HepG2 (cell line): ENCODE data around the gene H6PD. TPM values are rescaled to one million over a fixed set of nuclear protein-coding genes. Genes with fewer than 3 reads are reported as not detected.

Source experiments
- CHD2 ChIP-seq: IDR thresholded peaks from 2 replicates; pipeline ENCODE4 v1.6.1; 2011; ENCODE audit warnings: low read depth, low read length, improper control_type of control experiment
- FOSL1 ChIP-seq: sonication (generic); formaldehyde crosslinking; IDR thresholded peaks from 2 replicates; pipeline ENCODE4 v1.9.0; 2021; ENCODE audit warnings: missing genetic modification reagents, borderline replicate concordance
- HHEX ChIP-seq: IDR thresholded peaks from 2 replicates; pipeline ENCODE4 v1.6.1; 2016; ENCODE audit warnings: control low read depth
- KMT2A ChIP-seq: sonication (generic); formaldehyde crosslinking; IDR thresholded peaks from 2 replicates; pipeline ENCODE4 v1.4.0; 2020; ENCODE audit warnings: missing genetic modification reagents
- NCOA1 ChIP-seq: sonication (generic); formaldehyde crosslinking; IDR thresholded peaks from 2 replicates; pipeline ENCODE4 v1.9.0; 2021; ENCODE audit warnings: missing genetic modification reagents
- SKI ChIP-seq: fragments of 450-650 bp; IDR thresholded peaks from one replicate; pipeline ENCODE4 v1.6.1; 2018; ENCODE audit warnings: mild to moderate bottlenecking; ENCODE audit not compliant: partially characterized antibody
- ZBTB20 ChIP-seq: sonication (generic); formaldehyde crosslinking; IDR thresholded peaks from 2 replicates; pipeline ENCODE4 v1.8.1; 2023; ENCODE audit warnings: missing genetic modification reagents, low read depth, mild to moderate bottlenecking, borderline replicate concordance
- ZNF264 ChIP-seq: sonication (generic); formaldehyde crosslinking; IDR thresholded peaks from 2 replicates; pipeline ENCODE4 v1.4.0; 2020; ENCODE audit warnings: missing genetic modification reagents
- ZNF550 ChIP-seq: sonication (generic); formaldehyde crosslinking; IDR thresholded peaks from 2 replicates; pipeline ENCODE4 v1.4.0; 2020; ENCODE audit warnings: mild to moderate bottlenecking, missing genetic modification reagents, borderline replicate concordance
- ZNF777 ChIP-seq: sonication (generic); formaldehyde crosslinking; IDR thresholded peaks from 2 replicates; pipeline ENCODE4 v1.4.0; 2020; ENCODE audit warnings: missing genetic modification reagents
- ZSCAN31 ChIP-seq: sonication (generic); formaldehyde crosslinking; IDR thresholded peaks from 2 replicates; pipeline ENCODE4 v1.5.0; 2020; ENCODE audit warnings: low read depth, mild to moderate bottlenecking, missing genetic modification reagents
- polyA plus RNA-seq, 8 experiments: library from polyadenylated mRNA; depleted of rRNA in 3 of 8; stranded (reverse) in 7 of 8; unstranded in 1 of 8; fragments of >200 nt; fragmentation: Illumina TruSeq in 4 of 8; extraction: Trizol in 4 of 8; gene quantifications; 2 replicates each; pipeline versions ENCODE4 v1.2.1 to v1.2.3, GENCODE V29; 2011 to 2016; ENCODE audit warnings: low read depth in 4 of 8, missing spikeins in 1 of 8, mixed read lengths in 1 of 8; ENCODE audit not compliant: insufficient read depth in 1 of 8
- total RNA-seq, 5 experiments: library from RNA; depleted of rRNA; stranded (reverse); fragments of >200 nt; fragmentation: Illumina TruSeq; extraction: Trizol; gene quantifications; 2 replicates each; pipeline ENCODE4 v1.2.3, GENCODE V29; 2016; ENCODE audit warnings: low read depth in 1 of 5
- TF ChIP-seq, protein P1 (sequence below): sonication (generic); formaldehyde crosslinking; IDR thresholded peaks from 2 replicates; pipeline ENCODE4 v1.4.0; 2020; ENCODE audit warnings: missing genetic modification reagents, mild to moderate bottlenecking, borderline replicate concordance
- TF ChIP-seq, protein P2 (sequence below): sonication (generic); formaldehyde crosslinking; IDR thresholded peaks from 2 replicates; pipeline ENCODE4 v1.8.0; 2022; ENCODE audit warnings: mild to moderate bottlenecking, missing genetic modification reagents
- TF ChIP-seq, protein P3 (sequence below): IDR thresholded peaks from 2 replicates; pipeline ENCODE4 v1.6.1; 2016; ENCODE audit warnings: low read depth, borderline replicate concordance
- TF ChIP-seq, protein P4 (sequence below): sonication (generic); formaldehyde crosslinking; IDR thresholded peaks from 2 replicates; pipeline ENCODE4 v1.4.0; 2020; ENCODE audit warnings: mild to moderate bottlenecking, missing genetic modification reagents
- TF ChIP-seq, protein P5 (sequence below): sonication (generic); formaldehyde crosslinking; IDR thresholded peaks from 2 replicates; pipeline ENCODE4 v1.4.0; 2020; ENCODE audit warnings: missing genetic modification reagents; ENCODE audit errors: not compliant biosample characterization
- TF ChIP-seq, protein P6 (sequence below): sonication (generic); formaldehyde crosslinking; IDR thresholded peaks from 2 replicates; pipeline ENCODE4 v1.4.0; 2020; ENCODE audit warnings: mild to moderate bottlenecking, missing genetic modification reagents
- TF ChIP-seq, protein P7 (sequence below): IDR thresholded peaks from 2 replicates; pipeline ENCODE4 v1.6.1; 2016; ENCODE audit warnings: low read depth, control low read depth

The H6PD gene
- total and polyA plus RNA-seq, 2 of the 13 experiments (the other 11 are each of a cell fraction or from before 2014, with no cell fraction given): 9.3 to 14.1 TPM

DNA sequence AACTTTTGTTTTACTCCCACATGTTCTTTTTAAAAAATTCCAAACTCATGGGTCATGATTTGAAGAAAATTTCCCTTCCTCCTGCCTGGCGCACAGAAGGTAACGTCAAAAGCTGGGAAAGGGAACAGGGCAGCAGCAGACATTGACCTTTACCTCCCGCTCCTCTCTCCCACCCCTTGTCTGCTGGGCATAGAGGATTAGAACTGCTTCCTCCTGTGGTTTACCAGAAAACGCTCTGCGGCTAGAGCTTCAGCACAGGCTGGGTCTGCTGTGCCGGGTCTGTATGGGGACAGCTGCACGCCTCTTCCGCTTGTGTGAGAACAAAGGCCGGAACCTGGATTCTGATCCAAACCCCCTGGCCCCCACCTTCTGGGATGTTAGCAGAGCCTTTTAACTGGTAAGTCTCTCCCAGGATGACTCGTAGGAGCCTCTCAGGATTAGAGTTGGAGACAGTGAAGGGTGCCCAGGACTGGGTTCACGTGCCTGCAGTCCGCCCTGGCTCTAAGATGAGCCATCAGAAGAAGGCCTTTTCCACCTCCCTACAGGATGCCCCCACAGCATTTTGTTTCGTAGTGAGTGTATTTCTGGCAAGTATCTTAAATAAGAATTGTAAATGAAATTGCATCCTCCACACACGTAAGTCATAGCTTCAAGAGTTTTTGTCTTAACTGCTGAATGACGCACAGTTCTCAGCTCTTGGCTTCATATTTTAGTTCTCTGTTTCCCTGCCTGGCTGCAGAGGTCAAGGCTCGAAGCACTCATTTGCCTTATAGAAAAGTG is 5.2 kb downstream of the H6PD start (continued):
- TF ChIP-seq, protein P1, sequence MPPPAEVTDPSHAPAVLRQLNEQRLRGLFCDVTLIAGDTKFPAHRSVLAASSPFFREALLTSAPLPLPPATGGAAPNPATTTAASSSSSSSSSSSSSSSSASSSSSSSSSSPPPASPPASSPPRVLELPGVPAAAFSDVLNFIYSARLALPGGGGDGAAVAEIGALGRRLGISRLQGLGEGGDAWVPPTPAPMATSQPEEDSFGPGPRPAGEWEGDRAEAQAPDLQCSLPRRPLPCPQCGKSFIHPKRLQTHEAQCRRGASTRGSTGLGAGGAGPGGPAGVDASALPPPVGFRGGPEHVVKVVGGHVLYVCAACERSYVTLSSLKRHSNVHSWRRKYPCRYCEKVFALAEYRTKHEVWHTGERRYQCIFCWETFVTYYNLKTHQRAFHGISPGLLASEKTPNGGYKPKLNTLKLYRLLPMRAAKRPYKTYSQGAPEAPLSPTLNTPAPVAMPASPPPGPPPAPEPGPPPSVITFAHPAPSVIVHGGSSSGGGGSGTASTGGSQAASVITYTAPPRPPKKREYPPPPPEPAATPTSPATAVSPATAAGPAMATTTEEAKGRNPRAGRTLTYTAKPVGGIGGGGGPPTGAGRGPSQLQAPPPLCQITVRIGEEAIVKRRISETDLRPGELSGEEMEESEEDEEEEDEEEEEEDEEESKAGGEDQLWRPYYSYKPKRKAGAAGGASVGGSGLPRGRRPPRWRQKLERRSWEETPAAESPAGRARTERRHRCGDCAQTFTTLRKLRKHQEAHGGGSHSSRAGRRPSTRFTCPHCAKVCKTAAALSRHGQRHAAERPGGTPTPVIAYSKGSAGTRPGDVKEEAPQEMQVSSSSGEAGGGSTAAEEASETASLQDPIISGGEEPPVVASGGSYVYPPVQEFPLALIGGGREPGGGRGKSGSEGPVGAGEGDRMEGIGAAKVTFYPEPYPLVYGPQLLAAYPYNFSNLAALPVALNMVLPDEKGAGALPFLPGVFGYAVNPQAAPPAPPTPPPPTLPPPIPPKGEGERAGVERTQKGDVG: no peak
- no peak for TF ChIP-seq NCOA1 (CRISPR knock-in tag)
- TF ChIP-seq SKI: peak; percentile 62
- TF ChIP-seq, protein P2, sequence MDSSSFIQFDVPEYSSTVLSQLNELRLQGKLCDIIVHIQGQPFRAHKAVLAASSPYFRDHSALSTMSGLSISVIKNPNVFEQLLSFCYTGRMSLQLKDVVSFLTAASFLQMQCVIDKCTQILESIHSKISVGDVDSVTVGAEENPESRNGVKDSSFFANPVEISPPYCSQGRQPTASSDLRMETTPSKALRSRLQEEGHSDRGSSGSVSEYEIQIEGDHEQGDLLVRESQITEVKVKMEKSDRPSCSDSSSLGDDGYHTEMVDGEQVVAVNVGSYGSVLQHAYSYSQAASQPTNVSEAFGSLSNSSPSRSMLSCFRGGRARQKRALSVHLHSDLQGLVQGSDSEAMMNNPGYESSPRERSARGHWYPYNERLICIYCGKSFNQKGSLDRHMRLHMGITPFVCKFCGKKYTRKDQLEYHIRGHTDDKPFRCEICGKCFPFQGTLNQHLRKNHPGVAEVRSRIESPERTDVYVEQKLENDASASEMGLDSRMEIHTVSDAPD (CRISPR knock-in tag): no peak
- no peak for TF ChIP-seq HHEX (CRISPR knock-in tag)
- TF ChIP-seq, protein P3, sequence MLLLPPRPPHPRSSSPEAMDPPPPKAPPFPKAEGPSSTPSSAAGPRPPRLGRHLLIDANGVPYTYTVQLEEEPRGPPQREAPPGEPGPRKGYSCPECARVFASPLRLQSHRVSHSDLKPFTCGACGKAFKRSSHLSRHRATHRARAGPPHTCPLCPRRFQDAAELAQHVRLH (CRISPR knock-in tag): no peak
- no peak for TF ChIP-seq FOSL1 (CRISPR knock-in tag)
- TF ChIP-seq CHD2: no peak
- TF ChIP-seq ZSCAN31 (CRISPR knock-in tag): no peak
- TF ChIP-seq ZNF777: no peak
- TF ChIP-seq ZBTB20: peak; percentile 64; the same call in 1 of the 2 replicates
- TF ChIP-seq ZNF550: no peak
- peak; percentile 35; the same call in 1 of the 2 replicates for TF ChIP-seq KMT2A (CRISPR knock-in tag)
- no peak for TF ChIP-seq ZNF264 (CRISPR knock-in tag)
- TF ChIP-seq, protein P4, sequence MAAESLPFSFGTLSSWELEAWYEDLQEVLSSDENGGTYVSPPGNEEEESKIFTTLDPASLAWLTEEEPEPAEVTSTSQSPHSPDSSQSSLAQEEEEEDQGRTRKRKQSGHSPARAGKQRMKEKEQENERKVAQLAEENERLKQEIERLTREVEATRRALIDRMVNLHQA (CRISPR knock-in tag): no peak
- TF ChIP-seq, protein P5, sequence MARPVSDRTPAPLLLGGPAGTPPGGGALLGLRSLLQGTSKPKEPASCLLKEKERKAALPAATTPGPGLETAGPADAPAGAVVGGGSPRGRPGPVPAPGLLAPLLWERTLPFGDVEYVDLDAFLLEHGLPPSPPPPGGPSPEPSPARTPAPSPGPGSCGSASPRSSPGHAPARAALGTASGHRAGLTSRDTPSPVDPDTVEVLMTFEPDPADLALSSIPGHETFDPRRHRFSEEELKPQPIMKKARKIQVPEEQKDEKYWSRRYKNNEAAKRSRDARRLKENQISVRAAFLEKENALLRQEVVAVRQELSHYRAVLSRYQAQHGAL (CRISPR knock-in tag): no peak
- TF ChIP-seq, protein P6, sequence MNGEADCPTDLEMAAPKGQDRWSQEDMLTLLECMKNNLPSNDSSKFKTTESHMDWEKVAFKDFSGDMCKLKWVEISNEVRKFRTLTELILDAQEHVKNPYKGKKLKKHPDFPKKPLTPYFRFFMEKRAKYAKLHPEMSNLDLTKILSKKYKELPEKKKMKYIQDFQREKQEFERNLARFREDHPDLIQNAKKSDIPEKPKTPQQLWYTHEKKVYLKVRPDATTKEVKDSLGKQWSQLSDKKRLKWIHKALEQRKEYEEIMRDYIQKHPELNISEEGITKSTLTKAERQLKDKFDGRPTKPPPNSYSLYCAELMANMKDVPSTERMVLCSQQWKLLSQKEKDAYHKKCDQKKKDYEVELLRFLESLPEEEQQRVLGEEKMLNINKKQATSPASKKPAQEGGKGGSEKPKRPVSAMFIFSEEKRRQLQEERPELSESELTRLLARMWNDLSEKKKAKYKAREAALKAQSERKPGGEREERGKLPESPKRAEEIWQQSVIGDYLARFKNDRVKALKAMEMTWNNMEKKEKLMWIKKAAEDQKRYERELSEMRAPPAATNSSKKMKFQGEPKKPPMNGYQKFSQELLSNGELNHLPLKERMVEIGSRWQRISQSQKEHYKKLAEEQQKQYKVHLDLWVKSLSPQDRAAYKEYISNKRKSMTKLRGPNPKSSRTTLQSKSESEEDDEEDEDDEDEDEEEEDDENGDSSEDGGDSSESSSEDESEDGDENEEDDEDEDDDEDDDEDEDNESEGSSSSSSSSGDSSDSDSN (CRISPR knock-in tag): peak; percentile 89
- TF ChIP-seq, protein P7, sequence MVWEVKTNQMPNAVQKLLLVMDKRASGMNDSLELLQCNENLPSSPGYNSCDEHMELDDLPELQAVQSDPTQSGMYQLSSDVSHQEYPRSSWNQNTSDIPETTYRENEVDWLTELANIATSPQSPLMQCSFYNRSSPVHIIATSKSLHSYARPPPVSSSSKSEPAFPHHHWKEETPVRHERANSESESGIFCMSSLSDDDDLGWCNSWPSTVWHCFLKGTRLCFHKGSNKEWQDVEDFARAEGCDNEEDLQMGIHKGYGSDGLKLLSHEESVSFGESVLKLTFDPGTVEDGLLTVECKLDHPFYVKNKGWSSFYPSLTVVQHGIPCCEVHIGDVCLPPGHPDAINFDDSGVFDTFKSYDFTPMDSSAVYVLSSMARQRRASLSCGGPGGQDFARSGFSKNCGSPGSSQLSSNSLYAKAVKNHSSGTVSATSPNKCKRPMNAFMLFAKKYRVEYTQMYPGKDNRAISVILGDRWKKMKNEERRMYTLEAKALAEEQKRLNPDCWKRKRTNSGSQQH (CRISPR knock-in tag): no peak
